Stimulated activated CD4-positive, alpha-beta T cell treated with anti-CD3 and anti-CD28 coated beads, TNF-alpha, amount 100 ng/mL, for 48 hours (primary cell): ENCODE data around the gene ZNF837.

Source experiments
- DNase-seq, 3 donors: peaks; one replicate each; pipeline ENCODE4 v3.0.0-alpha.2; 2020; ENCODE audit warnings: low read depth in 3 of 3

ZNF837 gene

GRCh38 chr19:58318297-58318696 lies 62.5 kb downstream of the ZNF837 start:
- DNase-seq, result no peak
